ENCODE data around the gene ZDHHC22.

The ZDHHC22 gene

GRCh38 chr14:77140359-77141213 is 1.0 kb downstream of the ZDHHC22 start:
- H3K4me3 ChIP-seq (ENCODE audit: low read depth, low read length), result no peak overlapping the region
- TF ChIP-seq CTCF (IDR thresholded peaks at IDR 0.05; ENCODE audit: insufficient read depth, low read depth, low read length, missing control alignments), result no peak
- DNase-seq (ENCODE audit: low read depth), result no peak

- no peak overlapping the region for H3K4me3 ChIP-seq (ENCODE audit: low read depth, low read length)
- peak; percentile 34 for DNase-seq (ENCODE audit: low read depth)
- TF ChIP-seq CTCF (IDR thresholded peaks at IDR 0.05; ENCODE audit: insufficient read depth, low read depth, low read length, missing control alignments), result peak; percentile 51
These were observed 1.8 kb downstream of the ZDHHC22 start for GRCh38 chr14:77139540-77140358.

GRCh38 chr14:77139022-77139421 is 2.6 kb downstream of the ZDHHC22 start:
- no peak for TF ChIP-seq CTCF (IDR thresholded peaks at IDR 0.05; ENCODE audit: insufficient read depth, low read depth, low read length, missing control alignments)
- H3K4me3 ChIP-seq (ENCODE audit: low read depth, low read length), result no peak overlapping the region
- DNase-seq (ENCODE audit: low read depth), result no peak

DNA sequence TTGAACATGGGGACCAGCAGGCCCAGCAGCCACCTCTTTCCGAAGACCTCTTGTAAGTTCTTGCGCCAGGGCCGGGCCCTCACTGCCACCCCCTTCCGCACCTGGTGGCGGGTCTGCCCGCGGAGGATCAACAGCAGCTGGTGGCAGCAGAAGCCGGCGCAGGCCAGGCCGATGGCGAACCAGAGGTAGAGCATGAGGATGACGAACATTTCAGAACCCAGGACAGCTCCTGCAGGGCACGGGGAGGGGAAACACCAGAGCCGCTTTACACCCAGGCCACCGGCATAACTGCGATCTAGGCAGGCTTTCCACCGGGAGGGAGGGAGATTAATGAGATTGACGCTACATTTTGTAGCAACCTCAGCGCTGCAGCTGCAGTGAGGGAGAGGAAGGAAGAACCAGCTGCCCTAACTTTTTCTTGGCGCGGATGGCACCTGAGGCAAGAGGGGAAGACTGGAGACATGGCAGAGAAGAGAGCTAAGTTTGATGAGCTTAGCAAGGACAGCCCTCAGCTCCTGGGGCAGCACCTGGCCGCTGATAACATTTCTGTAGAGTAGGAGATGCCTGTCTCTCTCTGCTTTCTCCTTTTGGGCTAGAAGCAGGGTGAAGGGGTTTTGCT is 7.8 kb downstream of the ZDHHC22 start:
- no peak for TF ChIP-seq CTCF (IDR thresholded peaks at IDR 0.05; ENCODE audit: insufficient read depth, low read depth, low read length, missing control alignments)
- H3K4me3 ChIP-seq (ENCODE audit: low read depth, low read length), result no peak overlapping the region
- peak; percentile 67 for DNase-seq (ENCODE audit: low read depth)

DNA sequence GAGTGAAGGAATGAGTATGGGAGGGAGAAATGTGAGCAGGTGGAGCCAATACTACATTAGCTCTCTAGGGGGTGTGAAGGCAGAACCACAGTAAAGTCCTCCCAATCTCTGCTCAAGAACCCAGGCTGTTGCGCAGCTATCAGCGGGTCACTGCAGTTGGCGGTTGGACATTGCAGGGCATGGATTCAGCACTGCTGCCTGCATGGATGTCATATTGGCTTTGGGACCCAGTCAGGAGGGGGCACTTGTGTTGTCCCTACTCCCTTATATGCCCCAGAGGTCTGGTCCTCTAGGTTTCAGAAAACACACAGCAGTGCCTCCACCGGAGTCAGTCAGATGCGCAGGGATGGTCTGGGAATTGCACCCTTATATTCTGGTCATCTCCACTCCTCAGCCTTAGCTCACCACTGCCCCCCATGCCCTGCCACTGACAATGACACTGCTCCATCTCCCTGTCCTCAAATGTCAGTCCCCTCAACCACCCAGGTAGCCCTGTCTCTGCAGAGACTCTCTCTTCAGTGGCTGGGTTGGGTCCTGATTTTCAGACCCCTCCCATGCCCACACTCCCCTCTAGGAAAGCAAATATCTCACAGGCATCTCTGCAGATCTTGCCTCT is 9.6 kb downstream of the ZDHHC22 start:
- TF ChIP-seq CTCF (IDR thresholded peaks at IDR 0.05; ENCODE audit: insufficient read depth, low read depth, low read length, missing control alignments), result peak; percentile 7
- H3K4me3 ChIP-seq (ENCODE audit: low read depth, low read length), result no peak overlapping the region
- DNase-seq (ENCODE audit: low read depth), result no peak

GRCh38 chr14:77131206-77131605 is 10.4 kb downstream of the ZDHHC22 start:
- no peak overlapping the region for H3K4me3 ChIP-seq (ENCODE audit: low read depth, low read length)
- no peak for DNase-seq (ENCODE audit: low read depth)
- no peak for TF ChIP-seq CTCF (IDR thresholded peaks at IDR 0.05; ENCODE audit: insufficient read depth, low read depth, low read length, missing control alignments)
